Measurements from ENCODE around the gene PLA2G2D.

Gene PLA2G2D

DNA sequence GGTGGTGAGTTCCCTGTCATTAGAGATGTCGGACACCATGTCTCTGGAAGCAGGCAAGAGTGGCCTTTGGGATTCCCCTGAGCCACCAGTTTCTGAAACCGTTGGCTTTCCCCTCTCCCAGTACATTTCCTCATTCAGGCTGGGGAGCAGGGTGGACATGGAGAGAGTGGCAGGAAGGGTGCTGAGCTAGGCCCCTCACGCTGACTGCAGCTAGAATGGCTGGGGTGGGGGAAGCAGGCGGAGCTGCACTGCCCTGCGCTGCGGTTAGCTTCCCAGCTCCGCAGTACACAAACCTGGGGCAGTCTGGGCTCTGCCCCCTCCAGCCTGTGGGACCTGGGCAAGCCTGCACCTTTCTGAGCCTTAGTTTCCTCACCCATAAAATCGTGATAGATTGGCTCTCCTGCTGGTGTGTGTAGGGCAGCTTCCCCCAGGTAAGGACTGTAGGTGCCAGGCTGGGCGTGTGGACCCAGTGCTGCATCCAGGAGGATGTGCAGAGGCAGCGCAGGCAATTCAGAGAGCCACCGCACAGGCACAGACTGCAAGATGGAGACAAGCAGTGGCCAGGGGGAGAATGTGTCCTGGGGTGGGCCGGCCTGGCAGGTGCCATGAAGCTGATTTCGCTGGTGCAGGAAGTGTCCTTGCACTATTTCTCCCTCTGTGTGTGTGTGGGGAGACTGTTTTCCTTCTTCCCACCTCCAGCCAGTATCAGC, 22.8 kb upstream of the PLA2G2D start:
- no peak overlapping the region for H3K4me3 ChIP-seq (ENCODE audit: low read length)
- no peak for DNase-seq (ENCODE audit: low read depth)
- no peak for TF ChIP-seq CTCF (conservative IDR thresholded peaks at IDR 0.05; ENCODE audit: low read length)

DNA sequence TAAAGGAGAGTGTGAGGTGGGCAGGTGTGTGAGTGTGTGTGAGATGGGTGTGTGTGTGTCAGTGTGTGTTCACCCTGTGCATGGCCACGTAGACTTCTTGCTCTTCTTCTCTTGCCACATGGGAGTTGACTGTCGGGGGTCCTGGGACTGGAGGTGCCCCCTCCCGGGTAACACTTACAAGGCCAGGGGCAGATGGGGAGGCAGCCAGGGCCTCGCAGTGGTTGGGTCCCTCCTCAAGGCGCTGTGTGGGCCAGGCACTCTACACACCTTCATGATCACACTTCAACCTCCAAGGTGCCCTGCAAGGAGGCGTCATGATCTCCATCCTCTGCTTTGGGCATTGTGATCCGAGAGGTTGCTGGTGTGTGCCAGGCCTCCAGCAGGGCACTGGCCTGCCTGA, 22.1 kb upstream of the PLA2G2D start:
- DNase-seq (ENCODE audit: low read depth) = no peak
- no peak for TF ChIP-seq CTCF (conservative IDR thresholded peaks at IDR 0.05; ENCODE audit: low read length)

DNA sequence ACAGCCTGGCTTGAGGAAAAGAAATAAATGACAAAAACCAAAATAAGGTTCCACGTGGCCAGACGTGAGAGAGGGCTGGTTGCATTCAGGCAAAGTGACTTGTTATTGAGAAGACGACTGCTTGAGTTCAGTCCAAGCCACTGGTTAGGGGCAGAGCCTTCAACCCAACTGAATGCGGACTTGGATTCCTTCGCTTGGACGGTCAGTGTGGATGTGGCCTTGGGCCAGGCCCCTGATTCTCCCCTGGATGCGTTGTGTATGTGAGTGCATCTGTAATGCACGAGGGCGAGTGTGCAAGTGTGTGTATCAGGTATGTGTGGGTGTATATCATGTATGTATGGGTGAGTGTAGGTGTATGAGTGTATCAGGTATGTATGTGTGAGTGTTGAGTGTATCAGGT, 21.7 kb upstream of the PLA2G2D start:
- DNase-seq (ENCODE audit: low read depth) = no peak
- TF ChIP-seq CTCF (conservative IDR thresholded peaks at IDR 0.05; ENCODE audit: low read length) = no peak
- no peak overlapping the region for H3K4me3 ChIP-seq (ENCODE audit: low read length)

More for the DNA sequence above, 22.1 kb upstream of the PLA2G2D start:
- H3K4me3 ChIP-seq (ENCODE audit: low read length) = no peak overlapping the region

DNA sequence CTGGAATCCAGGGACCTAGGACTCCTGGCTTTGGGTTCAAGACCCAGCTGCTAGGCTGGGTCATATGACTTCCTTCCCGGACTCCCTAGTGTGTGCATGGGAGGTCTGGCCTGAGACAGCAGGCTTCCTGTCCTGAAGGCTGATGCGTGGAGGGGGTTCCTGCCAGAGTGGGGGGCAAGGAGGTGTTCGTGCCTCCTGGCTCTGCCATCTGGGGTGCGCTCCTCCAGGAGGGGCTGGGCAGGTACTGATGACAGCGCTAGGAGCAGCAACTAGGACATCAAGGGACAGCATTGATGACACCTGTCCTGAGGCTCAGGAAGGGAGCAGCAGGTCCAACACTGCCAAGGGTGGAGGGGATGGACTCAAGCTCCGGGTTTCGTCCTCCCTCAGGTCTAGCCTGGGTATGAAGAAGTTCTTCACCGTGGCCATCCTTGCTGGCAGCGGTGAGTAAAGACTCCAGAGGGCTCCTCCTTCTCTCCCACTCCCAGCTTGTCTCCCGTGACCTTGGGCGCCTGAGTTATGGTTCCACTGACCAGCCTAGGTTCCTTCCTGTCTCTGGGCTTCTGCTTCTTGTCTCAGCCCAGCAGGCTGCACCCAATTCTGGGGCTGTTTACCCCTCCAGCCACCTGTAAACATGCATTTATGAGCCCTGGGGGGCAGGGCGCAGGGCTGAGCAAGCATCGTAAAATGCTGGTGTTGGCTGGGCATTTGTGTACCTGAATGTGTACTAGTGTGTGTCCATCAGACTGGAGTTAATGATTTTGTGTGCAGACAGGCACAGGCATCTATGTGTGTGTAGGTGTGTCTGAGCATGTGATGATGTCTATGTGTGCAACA, 20.7 kb upstream of the PLA2G2D start:
- H3K4me3 ChIP-seq (ENCODE audit: low read length) = no peak overlapping the region
- DNase-seq (ENCODE audit: low read depth) = no peak
- no peak for TF ChIP-seq CTCF (conservative IDR thresholded peaks at IDR 0.05; ENCODE audit: low read length)

- TF ChIP-seq CTCF (conservative IDR thresholded peaks at IDR 0.05; ENCODE audit: low read length) = no peak
- no peak within 1 kb of the TSS for H3K4me3 ChIP-seq (ENCODE audit: low read length)
- DNase-seq (ENCODE audit: low read depth) = no peak
These were observed 19.7 kb upstream of the PLA2G2D start, which contains the start of gene PLA2G2F for GRCh38 chr1:20138961-20139550. Gene PLA2G2F, plus strand, starts transcription at chr1:20139323. Its CDS starts 105 bp downstream, at chr1:20139428.

- no peak for DNase-seq (ENCODE audit: low read depth)
- no peak for TF ChIP-seq CTCF (conservative IDR thresholded peaks at IDR 0.05; ENCODE audit: low read length)
- H3K4me3 ChIP-seq (ENCODE audit: low read length) = no peak overlapping the region
These were observed 19.0 kb upstream of the PLA2G2D start for GRCh38 chr1:20138346-20138745.
